ENCODE results near the gene SDS. TPM values are rescaled to one million over a fixed set of nuclear protein-coding genes. Genes with fewer than 3 reads are reported as not detected.
"Not testable (repeated sequence)": the region's sequence is repeated elsewhere in the genome, so short reads cannot be mapped to it uniquely, and the experiment has no call there.

SDS gene
- total RNA-seq, 2 experiments from 2014 or later = not detected

DNA sequence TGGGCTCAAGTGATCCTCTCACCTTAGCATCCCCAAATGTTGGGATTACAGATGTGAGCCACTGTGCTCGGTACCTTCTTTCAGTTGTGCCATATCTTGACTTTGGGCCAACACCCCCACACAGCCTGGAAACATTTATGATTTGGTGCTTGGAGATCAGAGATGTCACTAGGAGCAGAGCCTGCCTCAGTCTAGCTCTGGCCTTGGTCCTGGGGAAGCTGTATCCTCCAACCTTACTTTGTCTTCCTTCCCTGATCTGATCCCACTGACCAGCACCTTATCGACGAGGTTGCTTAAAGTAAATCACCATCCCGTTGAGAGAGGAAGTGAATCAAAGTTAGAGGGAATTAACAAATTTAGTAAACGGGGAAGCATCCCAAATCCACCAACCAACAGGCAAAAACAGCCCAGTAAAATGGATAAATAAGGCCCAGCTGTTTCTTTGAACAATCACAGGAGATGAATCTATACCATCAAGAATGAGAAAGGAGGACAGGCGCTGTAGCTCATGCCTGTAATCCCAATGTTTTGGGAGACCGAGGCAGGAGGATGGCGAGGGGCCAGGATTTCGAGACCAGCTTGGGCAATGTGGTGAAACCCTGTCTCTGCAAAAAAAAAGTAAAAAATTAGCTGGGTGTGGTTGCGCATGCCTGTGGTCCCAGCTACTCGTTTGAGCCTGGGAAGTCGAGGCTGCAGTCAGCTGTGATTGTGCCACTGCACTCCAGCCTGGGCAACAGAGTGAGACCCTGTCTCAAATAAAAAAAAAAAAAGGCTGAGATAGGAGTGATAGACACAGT lies 41.9 kb downstream of the SDS start:
- DNase-seq = no peak
- Mint-ChIP-seq H3K9me3 (ENCODE audit: insufficient read depth) (no peaks in the 10 kb centered on the region), H3K36me3 (ENCODE audit: low read depth) (no peaks in the 10 kb centered on the region), H3K4me3 (no peak overlapping the region), H3K4me1 (ENCODE audit: low read depth) (peaks cover 18% of the 10 kb centered on the region), H3K27me3 (ENCODE audit: low read depth) (no peaks in the 10 kb centered on the region), H3K27ac (no peak overlapping the region)
- ATAC-seq = no peak
- CTCF ChIA-PET = interaction anchor here (1.6 kb wide), 1 partner anchor 369 kb away, joined by 3 read pairs; no protein-coding TSS in a partner anchor
- POLR2A ChIA-PET = no interaction called here

GRCh38 chr12:113359939-113360748 lies 43.5 kb downstream of the SDS start:
- no peak for DNase-seq
- Mint-ChIP-seq H3K4me1 (ENCODE audit: low read depth) (peaks cover 18% of the 10 kb centered on the region), H3K27ac (no peak overlapping the region), H3K9me3 (ENCODE audit: insufficient read depth) (no peaks in the 10 kb centered on the region), H3K36me3 (ENCODE audit: low read depth) (no peaks in the 10 kb centered on the region), H3K4me3 (peak overlapping the region; percentile 8), H3K27me3 (ENCODE audit: low read depth) (peaks cover 2% of the 10 kb centered on the region)
- CTCF ChIA-PET = no interaction called here
- no peak for ATAC-seq
- POLR2A ChIA-PET = no interaction called here

DNA sequence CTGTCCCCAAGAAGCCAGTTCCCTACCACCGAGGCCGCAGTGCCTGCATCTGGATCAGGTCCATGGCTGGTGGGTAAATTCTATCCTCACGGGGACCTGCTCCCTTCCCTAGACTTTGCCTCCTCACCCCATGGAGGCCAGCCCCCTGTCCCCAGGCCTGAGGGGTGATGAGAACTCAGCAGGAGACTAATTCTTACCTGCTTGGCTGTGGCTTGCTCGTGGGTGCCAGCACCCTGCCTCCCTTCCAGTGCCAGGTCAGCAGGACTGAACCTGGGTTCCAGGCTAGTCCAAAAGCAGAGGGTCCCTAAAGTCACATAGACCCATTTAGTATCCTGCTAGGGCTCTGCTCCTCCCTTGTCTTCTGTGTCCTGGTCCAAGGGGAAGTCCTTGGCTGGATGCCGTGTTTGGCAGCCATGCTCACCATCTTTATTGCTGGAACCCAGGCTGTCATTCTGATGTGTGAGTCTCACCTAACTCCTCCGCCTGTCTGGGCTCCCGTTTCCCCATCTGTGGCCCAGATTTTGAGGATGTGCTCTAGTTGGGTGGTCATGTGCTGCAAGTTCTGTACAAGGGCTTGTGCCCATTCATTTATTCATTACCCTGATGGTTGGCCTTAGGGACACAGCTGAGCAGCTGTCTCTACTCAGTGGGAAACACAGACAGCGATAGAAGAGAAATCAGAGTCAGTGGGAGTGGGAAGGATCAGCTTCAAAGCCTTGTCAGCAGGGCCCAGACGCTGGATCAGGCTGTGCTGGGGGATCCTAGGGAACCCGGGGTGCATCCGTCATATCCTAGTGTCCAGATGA lies 44.4 kb downstream of the SDS start:
- H3K4me3 Mint-ChIP-seq = peak overlapping the region; percentile 77
- no peak for ATAC-seq
- CTCF ChIA-PET = no interaction called here
- H3K9me3 Mint-ChIP-seq (ENCODE audit: insufficient read depth) = no peaks in the 10 kb centered on the region
- H3K36me3 Mint-ChIP-seq (ENCODE audit: low read depth) = no peaks in the 10 kb centered on the region
- peaks cover 18% of the 10 kb centered on the region for H3K4me1 Mint-ChIP-seq (ENCODE audit: low read depth)
- H3K27me3 Mint-ChIP-seq (ENCODE audit: low read depth) = peaks cover 2% of the 10 kb centered on the region
- H3K27ac Mint-ChIP-seq = peak overlapping the region; percentile 39
- POLR2A ChIA-PET = interaction anchor here (0.7 kb wide), 1 partner anchor 126 kb away, joined by 3 read pairs; no protein-coding TSS in a partner anchor
- no peak for DNase-seq

GRCh38 chr12:113358381-113359132 lies 45.1 kb downstream of the SDS start, which contains the start of gene PLBD2:
Gene PLBD2 (plus strand): TSS chr12:113358587. CDS start chr12:113358601, 14 bp downstream.
- CTCF ChIA-PET = interaction anchor here (1.1 kb wide), 1 partner anchor 23 kb away, joined by 3 read pairs; the partner anchor contains the start of gene SLC8B1
- Mint-ChIP-seq H3K4me3 (peak within 1 kb of the TSS; percentile 84), H3K9me3 (ENCODE audit: insufficient read depth) (no peaks in the 10 kb centered on the region), H3K36me3 (ENCODE audit: low read depth) (no peaks in the 10 kb centered on the region), H3K27me3 (ENCODE audit: low read depth) (peaks cover 2% of the 10 kb centered on the region), H3K27ac (peak within 1 kb of the TSS; percentile 72), H3K4me1 (ENCODE audit: low read depth) (peaks cover 18% of the 10 kb centered on the region)
- DNase-seq (peak; percentile 96), ATAC-seq (peak; percentile 95)
- POLR2A ChIA-PET = interaction anchor here (0.7 kb wide), 2 partner anchors 126 to 196 kb away, joined by 3 to 5 read pairs; no protein-coding TSS in a partner anchor

- H3K9me3 Mint-ChIP-seq (ENCODE audit: insufficient read depth); H3K36me3 Mint-ChIP-seq (ENCODE audit: low read depth); H3K4me3 Mint-ChIP-seq; ATAC-seq; H3K27ac Mint-ChIP-seq; POLR2A ChIA-PET; DNase-seq; H3K4me1 Mint-ChIP-seq (ENCODE audit: low read depth): not testable (repeated sequence)
- CTCF ChIA-PET = interaction anchor here (1.6 kb wide), 1 partner anchor 19 kb away, joined by 4 read pairs; no protein-coding TSS in a partner anchor
- H3K27me3 Mint-ChIP-seq (ENCODE audit: low read depth) = peaks cover 13% of the 10 kb centered on the region
Observed at GRCh38 chr12:113354192-113354591, 49.5 kb downstream of the SDS start.

GRCh38 chr12:113351089-113351488 lies 52.6 kb downstream of the SDS start:
- no peak for DNase-seq
- Mint-ChIP-seq H3K27me3 (ENCODE audit: low read depth) (peaks cover 15% of the 10 kb centered on the region), H3K36me3 (ENCODE audit: low read depth) (no peaks in the 10 kb centered on the region), H3K9me3 (ENCODE audit: insufficient read depth) (no peaks in the 10 kb centered on the region), H3K4me1 (ENCODE audit: low read depth) (no peaks in the 10 kb centered on the region), H3K27ac (no peak overlapping the region), H3K4me3 (no peak overlapping the region)
- ATAC-seq = no peak
- CTCF ChIA-PET = no interaction called here
- POLR2A ChIA-PET = no interaction called here

- Mint-ChIP-seq H3K9me3 (ENCODE audit: insufficient read depth) (no peaks in the 10 kb centered on the region), H3K4me3 (no peak overlapping the region), H3K36me3 (ENCODE audit: low read depth) (no peaks in the 10 kb centered on the region), H3K27me3 (ENCODE audit: low read depth) (peaks cover 13% of the 10 kb centered on the region), H3K4me1 (ENCODE audit: low read depth) (no peaks in the 10 kb centered on the region), H3K27ac (no peak overlapping the region)
- ATAC-seq (no peak), DNase-seq (no peak)
- ChIA-PET CTCF (no interaction called here), POLR2A (no interaction called here)
Observed at GRCh38 chr12:113348849-113349536, 54.7 kb downstream of the SDS start.

DNA sequence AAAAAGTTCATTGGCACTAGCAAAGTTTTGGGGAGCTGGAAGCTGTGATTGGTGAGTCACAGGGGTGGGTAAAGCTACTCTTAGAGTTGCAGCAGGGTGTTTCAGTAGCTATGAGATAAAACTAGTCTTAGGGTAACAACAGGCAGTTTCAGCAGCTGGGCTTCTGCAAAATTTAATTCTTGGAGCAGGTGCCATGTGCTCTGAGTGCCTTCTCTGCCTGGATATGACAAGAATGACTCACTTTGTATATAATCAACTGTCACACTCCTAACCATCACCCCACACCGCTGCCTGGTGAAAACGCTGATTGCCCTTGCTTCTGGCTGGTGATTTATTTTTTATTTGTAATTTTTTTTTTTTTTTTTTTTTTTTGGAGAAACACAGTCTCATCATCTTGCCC lies 55.8 kb downstream of the SDS start:
- DNase-seq (no peak), ATAC-seq (no peak)
- no peak overlapping the region for H3K4me3 Mint-ChIP-seq
- CTCF ChIA-PET = no interaction called here
- H3K27ac Mint-ChIP-seq = no peak overlapping the region
- no peaks in the 10 kb centered on the region for H3K36me3 Mint-ChIP-seq (ENCODE audit: low read depth)
- H3K4me1 Mint-ChIP-seq (ENCODE audit: low read depth) = no peaks in the 10 kb centered on the region
- H3K27me3 Mint-ChIP-seq (ENCODE audit: low read depth) = peaks cover 13% of the 10 kb centered on the region
- no peaks in the 10 kb centered on the region for H3K9me3 Mint-ChIP-seq (ENCODE audit: insufficient read depth)
- POLR2A ChIA-PET = no interaction called here

GRCh38 chr12:113347107-113347506 lies 56.6 kb downstream of the SDS start:
- CTCF ChIA-PET = no interaction called here
- Mint-ChIP-seq H3K27ac (no peak overlapping the region), H3K9me3 (ENCODE audit: insufficient read depth) (no peaks in the 10 kb centered on the region), H3K4me3 (no peak overlapping the region), H3K36me3 (ENCODE audit: low read depth) (no peaks in the 10 kb centered on the region), H3K4me1 (ENCODE audit: low read depth) (no peaks in the 10 kb centered on the region), H3K27me3 (ENCODE audit: low read depth) (peaks cover 10% of the 10 kb centered on the region)
- ATAC-seq (no peak), DNase-seq (no peak)
- POLR2A ChIA-PET = no interaction called here

- no peaks in the 10 kb centered on the region for H3K36me3 Mint-ChIP-seq (ENCODE audit: low read depth)
- ChIA-PET POLR2A (no interaction called here), CTCF (no interaction called here)
- no peaks in the 10 kb centered on the region for H3K9me3 Mint-ChIP-seq (ENCODE audit: insufficient read depth)
- no peak overlapping the region for H3K27ac Mint-ChIP-seq
- ATAC-seq = no peak
- H3K4me1 Mint-ChIP-seq (ENCODE audit: low read depth) = no peaks in the 10 kb centered on the region
- DNase-seq = no peak
- H3K4me3 Mint-ChIP-seq = no peak overlapping the region
- H3K27me3 Mint-ChIP-seq (ENCODE audit: low read depth) = peaks cover 14% of the 10 kb centered on the region
Observed at GRCh38 chr12:113346353-113346752, 57.3 kb downstream of the SDS start.

DNA sequence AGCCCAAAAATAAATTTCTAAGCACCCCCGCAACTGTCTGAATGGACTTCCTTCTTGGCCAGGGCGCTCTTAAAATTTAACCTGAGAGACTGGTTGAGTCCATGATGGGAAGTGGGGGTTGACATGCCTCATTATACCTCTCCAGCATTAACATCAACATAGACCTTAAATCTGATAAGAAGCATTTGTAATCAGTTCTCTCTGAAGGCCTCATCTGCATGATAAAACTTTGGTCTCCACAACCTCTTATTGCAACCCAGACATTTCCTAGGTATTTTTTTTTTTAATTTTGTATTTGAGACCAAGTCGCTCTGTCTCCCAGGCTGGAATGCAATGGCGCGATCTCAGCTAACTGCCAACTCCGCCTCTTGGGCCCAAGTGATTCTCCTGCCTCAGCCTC lies 58.4 kb downstream of the SDS start:
- ATAC-seq = no peak
- no peak overlapping the region for H3K27ac Mint-ChIP-seq
- no peaks in the 10 kb centered on the region for H3K4me1 Mint-ChIP-seq (ENCODE audit: low read depth)
- H3K9me3 Mint-ChIP-seq (ENCODE audit: insufficient read depth) = no peaks in the 10 kb centered on the region
- CTCF ChIA-PET = no interaction called here
- no peak overlapping the region for H3K4me3 Mint-ChIP-seq
- POLR2A ChIA-PET = interaction anchor here (0.7 kb wide), 1 partner anchor 141 kb away, joined by 3 read pairs; no protein-coding TSS in a partner anchor
- DNase-seq = no peak
- peaks cover 9% of the 10 kb centered on the region for H3K27me3 Mint-ChIP-seq (ENCODE audit: low read depth)
- no peaks in the 10 kb centered on the region for H3K36me3 Mint-ChIP-seq (ENCODE audit: low read depth)
